Endodermal cell (in vitro differentiated cells): ENCODE data around the gene CTSG. TPM values are rescaled to one million over a fixed set of nuclear protein-coding genes. Genes with fewer than 3 reads are reported as not detected.

ENCODE experiments used
- DNase-seq: peaks from one replicate; pipeline ENCODE4 v3.0.0-alpha.2; 2017
- H3K27ac ChIP-seq: 2 replicates; pipeline ENCODE4 v1.5.1; 2013; ENCODE audit warnings: mild to moderate bottlenecking, low read depth, low read length, moderate library complexity
- H3K27me3 ChIP-seq: 2 replicates; pipeline ENCODE4 v1.6.1; 2013; ENCODE audit warnings: mild to moderate bottlenecking, low read length, moderate library complexity; ENCODE audit not compliant: insufficient read depth, control insufficient read depth, poor library complexity, severe bottlenecking
- H3K36me3 ChIP-seq: 2 replicates; pipeline ENCODE4 v1.7.0; 2013; ENCODE audit warnings: mild to moderate bottlenecking, low read length, moderate library complexity; ENCODE audit not compliant: control insufficient read depth, insufficient read depth
- H3K4me1 ChIP-seq: one replicate; pipeline ENCODE4 v1.7.0; 2013; ENCODE audit warnings: low read length; ENCODE audit not compliant: control insufficient read depth, insufficient read depth
- H3K4me3 ChIP-seq: 2 replicates; pipeline ENCODE4 v1.5.1; 2013; ENCODE audit warnings: mild to moderate bottlenecking, low read length, moderate library complexity
- H3K9ac ChIP-seq: 2 replicates; pipeline ENCODE4 v1.6.1; 2013; ENCODE audit warnings: mild to moderate bottlenecking, low read length, moderate library complexity; ENCODE audit not compliant: poor library complexity, severe bottlenecking; ENCODE audit errors: extremely low read depth
- H3K9me3 ChIP-seq: 2 replicates; pipeline ENCODE4 v1.6.1; 2013; ENCODE audit warnings: mild to moderate bottlenecking, low read length, moderate library complexity; ENCODE audit not compliant: control insufficient read depth
- H3K27ac Mint-ChIP-seq: 2 replicates; pipeline ENCODE4 v1.8.0; 2020; ENCODE audit warnings: mixed read lengths
- H3K27me3 Mint-ChIP-seq: 2 replicates; pipeline ENCODE4 v1.8.0; 2021; ENCODE audit warnings: mild to moderate bottlenecking, mixed read lengths; ENCODE audit not compliant: insufficient read depth
- H3K36me3 Mint-ChIP-seq: 2 replicates; pipeline ENCODE4 v1.8.0; 2020; ENCODE audit warnings: low read depth, mixed read lengths
- H3K4me1 Mint-ChIP-seq: 2 replicates; pipeline ENCODE4 v1.8.0; 2020; ENCODE audit warnings: mixed read lengths
- H3K4me3 Mint-ChIP-seq: 2 replicates; pipeline ENCODE4 v1.8.0; 2020; ENCODE audit warnings: mild to moderate bottlenecking, moderate library complexity, mixed read lengths
- H3K9me3 Mint-ChIP-seq: 2 replicates; pipeline ENCODE4 v1.8.0; 2020; ENCODE audit warnings: mild to moderate bottlenecking, mixed read lengths
- WGBS, 2 experiments: methylation state at CpG; one replicate each; pipeline versions ENCODE4 v1.1.5 to v1.1.7; 2013; ENCODE audit warnings: missing lambda C conversion rate in 2 of 2, mixed read lengths in 1 of 2; ENCODE audit not compliant: insufficient coverage in 1 of 2, insufficient read length in 1 of 2; 5-methylcytosine and 5-hydroxymethylcytosine counted together
- long read RNA-seq, 4 experiments: library from polyadenylated mRNA in 2 of 4; library from RNA in 1 of 4; library from capped mRNA in 1 of 4; stranded (forward) in 3 of 4; unstranded in 1 of 4; transcript quantifications; one replicate each; pipeline ENCODE4 v2.0.0, GENCODE V29; 2020 to 2021; ENCODE audit warnings: inconsistent platforms in 1 of 4
- polyA plus RNA-seq, 2 experiments: library from polyadenylated mRNA; stranded (reverse); fragments of 50-300 nt; gene quantifications; one replicate each; pipeline ENCODE4 v1.2.3, GENCODE V29; 2013
- total RNA-seq, 2 donors: library from RNA; stranded (reverse); fragmentation: NEBNext Ultra II Directional in 1 of 2; extraction: Animal tissue kit (Norgen Biotek cat#: 25700) in 1 of 2; gene quantifications; 2 replicates in 1 of 2; 3 replicates in 1 of 2; pipeline ENCODE4 v1.2.1, GENCODE V29; 2021
- TF ChIP-seq, protein P1 (sequence below): fragments of 200-600 bp; sonication (generic); conservative IDR thresholded peaks from 2 replicates; pipeline ENCODE4 v1.5.0; 2021; ENCODE audit warnings: antibody characterized with exemption, mild to moderate bottlenecking

The CTSG gene, protein sequence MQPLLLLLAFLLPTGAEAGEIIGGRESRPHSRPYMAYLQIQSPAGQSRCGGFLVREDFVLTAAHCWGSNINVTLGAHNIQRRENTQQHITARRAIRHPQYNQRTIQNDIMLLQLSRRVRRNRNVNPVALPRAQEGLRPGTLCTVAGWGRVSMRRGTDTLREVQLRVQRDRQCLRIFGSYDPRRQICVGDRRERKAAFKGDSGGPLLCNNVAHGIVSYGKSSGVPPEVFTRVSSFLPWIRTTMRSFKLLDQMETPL
- total RNA-seq: not detected
- polyA plus RNA-seq (2013, experiment 1 of 2): not detected
- polyA plus RNA-seq (2013, experiment 2 of 2): not detected
- long read RNA-seq, experiment 1: 0 reads
- long read RNA-seq, experiment 2: 0 reads
- long read RNA-seq, experiment 3: 0 reads
- long read RNA-seq, experiment 4: 0 reads

DNA sequence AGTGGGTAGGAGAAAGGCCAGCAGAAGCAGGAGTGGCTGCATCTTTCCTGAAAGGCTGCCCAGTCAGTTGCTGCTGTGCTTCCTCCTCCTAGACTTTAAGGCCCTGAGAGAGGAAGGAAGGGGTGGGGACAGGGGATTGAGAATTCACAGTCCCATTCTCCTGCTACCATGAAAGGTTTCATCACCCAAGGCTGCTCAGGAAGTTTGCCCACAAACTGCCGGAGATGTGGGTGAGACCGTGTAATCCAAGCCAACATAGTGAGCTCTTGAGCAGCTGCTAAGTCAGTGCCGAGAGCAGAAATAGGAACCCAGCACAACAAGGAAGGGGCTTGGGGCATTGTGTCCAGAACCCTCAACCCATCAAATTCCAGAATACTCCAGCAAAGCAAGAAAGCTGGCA is at the start of gene CTSG:
Gene CTSG, minus strand, starts transcription at position 69 of the 400 bp plus-strand sequence. Its CDS starts 27 bp downstream, at position 42.
- Mint-ChIP-seq H3K4me1 (no peaks in the 10 kb centered on the region), H3K9me3 (no peaks in the 10 kb centered on the region), H3K4me3 (no peak within 1 kb of the TSS), H3K36me3 (no peaks in the 10 kb centered on the region), H3K27me3 (no peaks in the 10 kb centered on the region), H3K27ac (no peak within 1 kb of the TSS)
- Histone ChIP-seq H3K4me3 (no peak within 1 kb of the TSS), H3K36me3 (no peaks in the 10 kb centered on the region), H3K27ac (no peak within 1 kb of the TSS), H3K4me1 (no peaks in the 10 kb centered on the region), H3K9ac (no peak within 1 kb of the TSS), H3K9me3 (no peaks in the 10 kb centered on the region), H3K27me3 (no peaks in the 10 kb centered on the region)
- WGBS, 2 experiments: 93 to 100% methylated on average over 3 of the region's 3 CpGs
- no peak for DNase-seq
- TF ChIP-seq, protein P1, sequence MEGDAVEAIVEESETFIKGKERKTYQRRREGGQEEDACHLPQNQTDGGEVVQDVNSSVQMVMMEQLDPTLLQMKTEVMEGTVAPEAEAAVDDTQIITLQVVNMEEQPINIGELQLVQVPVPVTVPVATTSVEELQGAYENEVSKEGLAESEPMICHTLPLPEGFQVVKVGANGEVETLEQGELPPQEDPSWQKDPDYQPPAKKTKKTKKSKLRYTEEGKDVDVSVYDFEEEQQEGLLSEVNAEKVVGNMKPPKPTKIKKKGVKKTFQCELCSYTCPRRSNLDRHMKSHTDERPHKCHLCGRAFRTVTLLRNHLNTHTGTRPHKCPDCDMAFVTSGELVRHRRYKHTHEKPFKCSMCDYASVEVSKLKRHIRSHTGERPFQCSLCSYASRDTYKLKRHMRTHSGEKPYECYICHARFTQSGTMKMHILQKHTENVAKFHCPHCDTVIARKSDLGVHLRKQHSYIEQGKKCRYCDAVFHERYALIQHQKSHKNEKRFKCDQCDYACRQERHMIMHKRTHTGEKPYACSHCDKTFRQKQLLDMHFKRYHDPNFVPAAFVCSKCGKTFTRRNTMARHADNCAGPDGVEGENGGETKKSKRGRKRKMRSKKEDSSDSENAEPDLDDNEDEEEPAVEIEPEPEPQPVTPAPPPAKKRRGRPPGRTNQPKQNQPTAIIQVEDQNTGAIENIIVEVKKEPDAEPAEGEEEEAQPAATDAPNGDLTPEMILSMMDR: no peak

DNA sequence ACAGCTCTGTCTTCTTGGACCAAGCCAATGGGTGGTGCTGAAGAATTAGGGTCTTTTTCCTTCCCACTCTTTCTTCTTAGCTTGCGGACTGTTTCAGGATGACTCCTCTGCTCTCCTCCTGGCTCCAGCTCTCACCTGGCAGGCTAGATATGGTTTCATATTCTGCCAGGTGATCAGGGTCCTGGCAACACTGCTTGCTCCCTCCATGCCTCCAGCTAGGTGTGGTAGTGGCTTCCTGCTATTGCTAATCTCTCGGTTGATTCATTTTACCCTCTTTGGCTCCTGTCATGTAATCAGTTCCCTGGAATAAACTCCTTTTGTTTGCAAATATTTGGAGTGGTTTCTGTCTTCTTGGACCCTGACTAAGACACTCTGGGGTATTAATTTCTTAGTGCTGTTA is 37.7 kb upstream of the CTSG start:
- Mint-ChIP-seq H3K9me3 (no peaks in the 10 kb centered on the region), H3K27me3 (no peaks in the 10 kb centered on the region), H3K4me3 (no peak overlapping the region), H3K36me3 (no peaks in the 10 kb centered on the region), H3K27ac (no peak overlapping the region), H3K4me1 (no peaks in the 10 kb centered on the region)
- no peak for DNase-seq
- Histone ChIP-seq H3K9ac (no peak overlapping the region), H3K4me3 (no peak overlapping the region), H3K27me3 (no peaks in the 10 kb centered on the region), H3K36me3 (no peaks in the 10 kb centered on the region), H3K27ac (no peak overlapping the region), H3K9me3 (no peaks in the 10 kb centered on the region), H3K4me1 (peaks cover 4% of the 10 kb centered on the region)
- 93 to 100% methylated on average over 1 to 2 of the region's 2 CpGs for whole genome bisulfite sequencing, 2 experiments
- TF ChIP-seq, protein P1: no peak

DNA sequence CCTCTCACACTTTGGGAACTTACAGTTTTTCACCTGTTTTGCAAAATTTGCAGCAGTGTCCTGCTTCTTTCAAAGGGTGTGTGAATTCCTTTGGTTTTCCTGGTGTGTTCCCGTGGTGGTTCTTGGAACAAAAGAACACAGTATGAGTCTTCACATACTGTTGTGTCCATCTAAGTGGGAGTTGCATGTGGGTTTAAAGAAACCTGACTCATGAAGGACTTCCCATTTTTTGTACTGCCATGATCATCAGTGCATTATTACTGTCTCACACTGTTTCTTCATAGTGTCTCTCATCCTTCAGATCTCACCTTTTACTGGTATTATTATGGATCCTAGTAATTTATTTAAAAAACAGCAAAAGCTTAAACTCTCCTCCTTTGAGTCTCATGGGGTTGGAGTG is 37.2 kb upstream of the CTSG start:
- WGBS, 2 experiments: 20 to 74% methylated on average over 1 of the region's 1 CpG
- TF ChIP-seq, protein P1: no peak
- Histone ChIP-seq H3K9me3 (no peaks in the 10 kb centered on the region), H3K4me3 (no peak overlapping the region), H3K4me1 (peaks cover 4% of the 10 kb centered on the region), H3K27me3 (no peaks in the 10 kb centered on the region), H3K36me3 (no peaks in the 10 kb centered on the region), H3K9ac (no peak overlapping the region), H3K27ac (no peak overlapping the region)
- Mint-ChIP-seq H3K27me3 (no peaks in the 10 kb centered on the region), H3K36me3 (no peaks in the 10 kb centered on the region), H3K4me3 (no peak overlapping the region), H3K27ac (no peak overlapping the region), H3K9me3 (no peaks in the 10 kb centered on the region), H3K4me1 (no peaks in the 10 kb centered on the region)
- DNase-seq: no peak
